Right ventricle myocardium superior (tissue), 1 donor: ENCODE results near the gene GRK7. TPM values are rescaled to one million over a fixed set of nuclear protein-coding genes. Genes with fewer than 3 reads are reported as not detected.
A peak's percentile ranks its signal among the peaks of the same experiment; 100 is the strongest.

ENCODE experiments used
- ATAC-seq: fragments of 200-7000 bp; cut with Tn5 transposase; one replicate; pipeline ENCODE4 v1.9.1; 2020; ENCODE audit warnings: mild to moderate bottlenecking; ENCODE audit not compliant: poor library complexity
- DNase-seq: peaks from one replicate; pipeline ENCODE4 v3.0.0-alpha.2; 2020
- intact Hi-C: fragments of 100-400 bp; cut with DNase I; formaldehyde crosslinking; loops from one replicate; pipeline ENCODE4 v1.11.2; 2022
- long read RNA-seq: library from polyadenylated mRNA; unstranded; transcript quantifications from one replicate; pipeline ENCODE4 v2.0.0, GENCODE V29; 2021
- total RNA-seq: library from RNA; stranded (reverse); fragmentation: NEBNext Ultra II Directional; extraction: Animal tissue kit (Norgen Biotek cat#: 25700); gene quantifications from one replicate; pipeline ENCODE4 v1.2.1, GENCODE V29; 2021
- donor health status: DM: no; HTN: yes; CAD: no; lungs with severe emphysema.

Gene GRK7
- not detected for total RNA-seq
- long read RNA-seq, result 0 reads

GRCh38 chr3:141763088-141763750 is at the start of gene GRK7:
GRK7 (plus strand) TSS chr3:141763408; CDS start chr3:141778285, 14,877 bp downstream.
- ATAC-seq (no peak), DNase-seq (no peak)
- intact Hi-C loops, result no loop called here

- intact Hi-C loops, result no loop called here
- no peak for ATAC-seq
- DNase-seq, result no peak
These were observed 48.5 kb upstream of the GRK7 start for GRCh38 chr3:141714671-141715070.

- intact Hi-C loops, result no loop called here
- DNase-seq (no peak), ATAC-seq (no peak)
These were observed 41.1 kb upstream of the GRK7 start for GRCh38 chr3:141722081-141722480.

- intact Hi-C loops, result no loop called here
- ATAC-seq, result no peak
- no peak for DNase-seq
These were observed 40.6 kb upstream of the GRK7 start for GRCh38 chr3:141722648-141723047.

GRCh38 chr3:141723255-141723654 is 40.0 kb upstream of the GRK7 start:
- ATAC-seq, result no peak
- DNase-seq, result no peak
- intact Hi-C loops, result no loop called here

- no peak for ATAC-seq
- DNase-seq, result no peak
- intact Hi-C loops, result no loop called here
These were observed 39.0 kb upstream of the GRK7 start for GRCh38 chr3:141724186-141724585.

- intact Hi-C loops, result no loop called here
- ATAC-seq (no peak), DNase-seq (no peak)
These were observed 38.2 kb upstream of the GRK7 start for GRCh38 chr3:141725036-141725435.

GRCh38 chr3:141726483-141726882 is 36.7 kb upstream of the GRK7 start:
- ATAC-seq (no peak), DNase-seq (no peak)
- intact Hi-C loops, result no loop called here

- DNase-seq, result no peak
- no peak for ATAC-seq
- intact Hi-C loops, result no loop called here
These were observed 34.8 kb upstream of the GRK7 start for GRCh38 chr3:141728355-141728892.

GRCh38 chr3:141729240-141729639 is 34.0 kb upstream of the GRK7 start:
- intact Hi-C loops, result no loop called here
- no peak for DNase-seq
- no peak for ATAC-seq

- ATAC-seq, result no peak
- intact Hi-C loops, result loop anchor here (10.0 kb wide), 1 partner anchor 140 kb away; no protein-coding TSS in a partner anchor
- DNase-seq, result no peak
These were observed 28.0 kb upstream of the GRK7 start for GRCh38 chr3:141735176-141735575.

- no peak for ATAC-seq
- DNase-seq, result no peak
- intact Hi-C loops, result loop anchor here (10.0 kb wide), 1 partner anchor 141 kb away; no protein-coding TSS in a partner anchor
These were observed 27.3 kb upstream of the GRK7 start for GRCh38 chr3:141735770-141736465.

GRCh38 chr3:141737093-141737492 is 26.1 kb upstream of the GRK7 start:
- DNase-seq, result no peak
- intact Hi-C loops, result loop anchor here (10.0 kb wide), 1 partner anchor 142 kb away; no protein-coding TSS in a partner anchor
- no peak for ATAC-seq

GRCh38 chr3:141737678-141738021 is 25.6 kb upstream of the GRK7 start:
- ATAC-seq (no peak), DNase-seq (no peak)
- intact Hi-C loops, result loop anchor here (2.0 to 10.0 kb wide), 3 partner anchors 139 to 175 kb away; partner anchors contain the start of gene ATP1B3

- intact Hi-C loops, result loop anchor here (2.0 to 10.0 kb wide), 3 partner anchors 139 to 175 kb away; partner anchors contain the start of gene ATP1B3
- ATAC-seq (peak; percentile 99), DNase-seq (peak; percentile 98)
These were observed 25.0 kb upstream of the GRK7 start, which contains the start of gene RNF7 for GRCh38 chr3:141738022-141738890. RNF7 (plus strand) TSS chr3:141738298; CDS start chr3:141738342, 44 bp downstream.

- ATAC-seq (peak; percentile 21), DNase-seq (no peak)
These were observed 24.3 kb upstream of the GRK7 start for GRCh38 chr3:141738891-141739363.

GRCh38 chr3:141739731-141740130 is 23.5 kb upstream of the GRK7 start:
- ATAC-seq (no peak), DNase-seq (no peak)
- intact Hi-C loops, result loop anchor here (2.0 to 10.0 kb wide), 3 partner anchors 137 to 173 kb away; partner anchors contain the start of gene ATP1B3

More at GRCh38 chr3:141738891-141739363, 24.3 kb upstream of the GRK7 start:
- intact Hi-C loops, result loop anchor here (2.0 to 10.0 kb wide), 3 partner anchors 138 to 174 kb away; partner anchors contain the start of gene ATP1B3

GRCh38 chr3:141740349-141740748 is 22.9 kb upstream of the GRK7 start:
- no peak for DNase-seq
- intact Hi-C loops, result no loop called here
- ATAC-seq, result no peak
